GM18499 (cell line): ENCODE results near the gene DOCK1.
"Not testable (repeated sequence)": the region's sequence is repeated elsewhere in the genome, so short reads cannot be mapped to it uniquely, and the experiment has no call there.

Experiments
- ATAC-seq: cut with Tn5 transposase; IDR thresholded peaks from one replicate; pipeline ENCODE4 v1.9.1; 2021; ENCODE audit warnings: moderate number of reproducible peaks; ENCODE audit not compliant: insufficient read depth, unreplicated experiment

The DOCK1 gene

GRCh38 chr10:126921974-126922525 is 16.8 kb downstream of the DOCK1 start:
- ATAC-seq: no peak

- ATAC-seq: no peak
Measured at GRCh38 chr10:126924180-126924914, 19.1 kb downstream of the DOCK1 start.

- ATAC-seq: no peak
Measured at GRCh38 chr10:126924915-126925300, 19.7 kb downstream of the DOCK1 start.

- no peak for ATAC-seq
Measured at GRCh38 chr10:126926568-126926967, 21.3 kb downstream of the DOCK1 start.

GRCh38 chr10:126927799-126928198 is 22.6 kb downstream of the DOCK1 start:
- no peak for ATAC-seq

GRCh38 chr10:126928274-126928673 is 23.0 kb downstream of the DOCK1 start:
- ATAC-seq: no peak

GRCh38 chr10:126929391-126929790 is 24.2 kb downstream of the DOCK1 start:
- ATAC-seq: no peak

- ATAC-seq: no peak
Measured at GRCh38 chr10:126930131-126930882, 25.1 kb downstream of the DOCK1 start.

- no peak for ATAC-seq
Measured at GRCh38 chr10:126930883-126931503, 25.8 kb downstream of the DOCK1 start.

- ATAC-seq: no peak
Measured at GRCh38 chr10:126931544-126931943, 26.3 kb downstream of the DOCK1 start.

- no peak for ATAC-seq
Measured at GRCh38 chr10:126932516-126932915, 27.3 kb downstream of the DOCK1 start.

GRCh38 chr10:126933116-126933515 is 27.9 kb downstream of the DOCK1 start:
- ATAC-seq: no peak

- ATAC-seq: no peak
Measured at GRCh38 chr10:126935263-126935946, 30.2 kb downstream of the DOCK1 start.

- no peak for ATAC-seq
Measured at GRCh38 chr10:126937026-126937425, 31.8 kb downstream of the DOCK1 start.

- ATAC-seq: not testable (repeated sequence)
Measured at GRCh38 chr10:126938121-126938520, 32.9 kb downstream of the DOCK1 start.

- no peak for ATAC-seq
Measured at GRCh38 chr10:126939706-126940105, 34.5 kb downstream of the DOCK1 start.

GRCh38 chr10:126940670-126941310 is 35.6 kb downstream of the DOCK1 start:
- ATAC-seq: no peak

GRCh38 chr10:126944191-126944590 is 39.0 kb downstream of the DOCK1 start:
- no peak for ATAC-seq

GRCh38 chr10:126945351-126946030 is 40.3 kb downstream of the DOCK1 start:
- ATAC-seq: no peak
